Astrocyte of the cerebellum (primary cell): ENCODE data around the gene SELENOO.

Experiments used
- DNase-seq: peaks from one replicate; pipeline ENCODE4 v3.0.0-alpha.2; 2011; ENCODE audit warnings: low read depth
- H3K4me3 ChIP-seq: 2 replicates; pipeline ENCODE4 v1.5.1; 2011; ENCODE audit warnings: mild to moderate bottlenecking, low read depth, low read length, moderate library complexity
- CTCF ChIP-seq: IDR thresholded peaks from 2 replicates; pipeline ENCODE4 v1.5.1; 2012; ENCODE audit warnings: low read length, low read depth, moderate library complexity, mild to moderate bottlenecking; ENCODE audit errors: missing control alignments
- in situ Hi-C: cut with HindIII; loops from 2 replicates; pipeline ENCODE4 v1.10.0; 2017; ENCODE audit warnings: low sequenced_read_pairs

Gene SELENOO

DNA sequence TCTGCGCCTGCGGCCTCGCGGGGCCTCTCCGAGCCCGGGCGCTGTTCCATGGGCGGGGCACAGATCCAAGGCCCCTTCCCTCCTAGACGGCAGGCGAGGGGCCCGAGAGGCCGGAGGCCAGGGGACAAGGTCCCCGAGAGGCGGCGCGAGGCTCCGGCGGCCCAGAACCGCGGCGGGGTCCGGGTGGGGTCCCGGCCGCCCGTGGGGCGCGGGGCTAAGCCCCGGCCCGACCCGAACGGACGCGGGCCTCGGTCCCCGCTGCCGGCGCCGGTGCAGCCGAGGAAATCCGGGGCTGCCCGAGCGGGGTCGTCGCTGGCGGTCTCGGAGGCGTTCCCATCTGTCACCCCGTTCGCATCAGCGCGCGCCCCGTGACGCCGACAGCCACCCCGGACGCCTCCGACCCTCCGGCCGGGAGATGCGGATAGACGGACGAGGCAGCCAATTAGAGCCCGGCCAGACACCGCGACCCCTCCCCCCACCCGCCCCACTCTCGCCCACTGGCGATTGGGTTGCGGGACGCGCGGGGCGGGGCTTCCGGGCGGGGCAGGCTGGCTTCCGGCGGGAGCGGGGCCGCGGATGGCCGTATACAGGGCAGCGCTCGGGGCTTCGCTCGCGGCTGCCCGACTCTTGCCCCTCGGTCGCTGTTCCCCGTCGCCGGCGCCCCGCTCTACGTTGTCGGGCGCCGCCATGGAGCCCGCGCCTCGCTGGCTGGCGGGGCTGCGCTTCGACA lies at the start of gene SELENOO:
SELENOO (plus strand) TSS at position 551 of the 730 bp plus-strand sequence; CDS start at position 577, 26 bp downstream.
- no peak for TF ChIP-seq CTCF
- DNase-seq: peak; percentile 48
- peak within 1 kb of the TSS; percentile 64 for H3K4me3 ChIP-seq
- in situ Hi-C loops: no loop called here

- DNase-seq: no peak
- H3K4me3 ChIP-seq: no peak overlapping the region
- in situ Hi-C loops: no loop called here
- TF ChIP-seq CTCF: no peak
Observed at GRCh38 chr22:50151571-50152537, 49.0 kb upstream of the SELENOO start.

DNA sequence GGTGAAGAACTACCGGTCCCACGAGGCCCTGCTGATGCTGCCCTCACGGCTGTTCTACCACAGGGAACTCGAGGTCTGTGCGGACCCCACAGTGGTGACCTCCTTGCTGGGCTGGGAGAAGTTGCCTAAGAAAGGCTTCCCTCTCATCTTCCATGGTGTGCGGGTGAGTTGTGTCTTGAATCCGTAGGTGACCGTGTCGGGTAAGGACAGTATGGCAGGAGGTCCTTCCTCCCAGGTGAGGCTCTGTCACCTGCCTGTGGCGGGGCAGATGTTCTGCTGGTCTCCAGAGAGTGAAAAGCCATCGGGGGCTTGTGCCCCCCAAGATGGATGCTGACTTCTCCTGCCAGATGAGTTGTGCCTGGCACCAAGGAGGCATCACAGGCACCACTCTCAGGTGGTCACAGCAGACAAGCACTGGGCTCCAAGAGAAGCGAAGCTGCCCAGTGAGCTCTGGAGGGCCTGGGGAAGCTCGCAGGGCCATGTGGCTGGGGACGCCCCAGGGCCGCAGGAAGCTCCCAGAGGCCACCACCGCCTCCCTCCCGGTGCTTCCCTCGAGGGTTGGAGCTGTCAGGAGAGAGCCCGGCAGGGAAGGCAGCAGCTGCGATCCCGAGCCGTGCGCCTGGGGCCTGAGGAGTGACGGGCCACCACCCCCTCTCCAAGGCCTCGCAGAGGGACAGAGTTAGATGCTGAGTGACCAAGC lies 47.6 kb upstream of the SELENOO start:
- TF ChIP-seq CTCF: no peak
- in situ Hi-C loops: no loop called here
- DNase-seq: no peak
- no peak overlapping the region for H3K4me3 ChIP-seq

DNA sequence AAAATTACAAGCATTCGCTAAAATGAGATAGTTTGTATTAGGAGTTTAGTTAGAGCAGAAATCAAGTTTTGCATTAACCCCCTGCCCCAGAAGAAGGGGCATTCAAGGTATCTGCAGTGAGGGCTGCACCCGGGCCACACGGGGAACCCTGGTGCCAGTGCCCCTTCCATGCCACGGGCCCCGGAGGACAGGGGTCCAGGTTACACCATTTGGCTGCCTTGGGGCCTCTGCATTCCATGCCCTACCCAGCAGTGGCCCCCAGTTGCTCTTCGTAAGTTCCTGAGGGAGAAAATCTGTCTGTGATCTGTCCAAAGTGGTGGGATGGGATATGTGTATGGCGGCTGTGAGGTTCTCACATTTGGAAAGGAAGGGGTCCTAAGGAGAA lies 47.1 kb upstream of the SELENOO start:
- in situ Hi-C loops: no loop called here
- no peak for DNase-seq
- no peak for TF ChIP-seq CTCF
- no peak overlapping the region for H3K4me3 ChIP-seq

- DNase-seq: no peak
- in situ Hi-C loops: no loop called here
- no peak overlapping the region for H3K4me3 ChIP-seq
- TF ChIP-seq CTCF: no peak
Observed at GRCh38 chr22:50157709-50158375, 43.0 kb upstream of the SELENOO start.

GRCh38 chr22:50160947-50161346 lies 39.9 kb upstream of the SELENOO start:
- no peak overlapping the region for H3K4me3 ChIP-seq
- DNase-seq: no peak
- in situ Hi-C loops: no loop called here
- no peak for TF ChIP-seq CTCF
